CD1c-positive myeloid dendritic cell (primary cell): ENCODE measurements around the gene SEL1L3.

Experiments
- DNase-seq: peaks from one replicate; pipeline ENCODE4 v3.0.0-alpha.2; 2016; ENCODE audit errors: extremely low spot score

SEL1L3 gene

DNA sequence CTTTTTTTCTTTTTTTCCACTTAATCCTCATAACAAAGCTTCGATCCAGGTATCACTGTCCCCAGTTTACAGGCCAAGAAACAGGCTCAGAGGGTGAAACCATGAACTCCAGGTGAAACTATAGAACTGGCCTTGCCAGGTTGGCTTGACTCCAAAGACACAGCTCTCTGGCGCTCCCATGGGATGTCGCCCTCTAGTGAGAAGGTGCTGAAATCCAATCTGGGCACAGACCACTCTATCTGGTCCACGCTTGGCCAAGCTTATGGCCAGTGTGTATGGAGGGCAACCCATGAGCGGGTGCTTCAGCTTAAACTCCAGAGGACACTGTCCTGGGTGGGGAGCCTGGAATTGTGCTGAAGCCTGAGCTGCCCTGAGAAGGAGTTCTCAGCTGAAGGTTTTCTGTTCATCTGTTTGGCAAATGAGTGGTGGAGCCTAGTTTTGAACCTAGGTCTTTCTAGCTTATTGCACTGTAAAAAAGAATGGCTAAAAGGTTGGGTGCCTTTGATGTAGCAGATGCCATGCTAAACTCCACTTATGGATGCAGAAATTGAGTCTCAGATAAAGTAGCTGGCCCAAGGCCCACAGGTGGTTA lies 70.5 kb downstream of the SEL1L3 start:
- no peak for DNase-seq

DNA sequence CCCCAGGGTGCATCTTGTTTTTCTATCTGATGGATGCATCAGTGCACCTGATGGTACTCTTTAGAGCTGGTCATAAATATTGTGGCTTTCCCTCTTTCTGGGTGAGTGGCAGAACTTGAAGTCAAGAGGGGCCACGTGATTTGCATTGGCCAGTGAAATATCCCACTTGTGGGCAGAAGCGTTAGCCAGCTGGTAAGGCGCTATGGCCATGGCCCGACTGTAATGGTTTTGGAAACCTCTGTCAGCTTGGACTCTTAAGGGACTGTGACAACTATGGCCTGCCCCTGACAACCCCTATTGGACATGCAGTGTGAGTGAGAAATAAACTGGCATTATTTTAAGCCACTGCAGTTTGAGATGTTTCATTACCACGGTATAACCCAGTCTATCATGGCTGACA lies 72.8 kb downstream of the SEL1L3 start:
- no peak for DNase-seq

DNA sequence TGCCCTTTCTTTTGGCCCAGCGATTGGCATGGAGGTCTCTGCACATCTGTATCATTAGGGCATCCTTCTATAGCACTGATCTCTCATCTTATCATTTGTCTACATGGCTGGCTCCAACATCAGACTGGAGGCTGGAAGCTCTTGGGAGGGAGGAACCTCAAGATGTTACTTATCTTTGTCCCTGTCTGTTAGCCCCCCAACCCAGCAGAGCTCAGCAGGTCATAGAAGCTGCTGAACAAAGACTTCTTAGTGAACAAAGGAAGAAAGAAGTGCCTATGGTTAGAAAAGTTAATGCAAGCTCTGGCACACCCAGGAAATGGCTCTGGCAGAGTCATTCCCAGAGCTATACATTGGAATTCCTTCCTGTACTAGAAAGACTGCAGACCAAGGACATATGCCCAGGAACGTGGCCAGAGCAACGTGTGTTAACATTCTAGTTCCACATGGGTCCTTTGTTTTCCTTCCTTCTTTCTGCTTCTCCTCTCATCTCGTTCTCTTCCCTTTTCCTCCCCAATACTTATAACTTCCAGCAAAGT lies 74.0 kb downstream of the SEL1L3 start:
- no peak for DNase-seq

DNA sequence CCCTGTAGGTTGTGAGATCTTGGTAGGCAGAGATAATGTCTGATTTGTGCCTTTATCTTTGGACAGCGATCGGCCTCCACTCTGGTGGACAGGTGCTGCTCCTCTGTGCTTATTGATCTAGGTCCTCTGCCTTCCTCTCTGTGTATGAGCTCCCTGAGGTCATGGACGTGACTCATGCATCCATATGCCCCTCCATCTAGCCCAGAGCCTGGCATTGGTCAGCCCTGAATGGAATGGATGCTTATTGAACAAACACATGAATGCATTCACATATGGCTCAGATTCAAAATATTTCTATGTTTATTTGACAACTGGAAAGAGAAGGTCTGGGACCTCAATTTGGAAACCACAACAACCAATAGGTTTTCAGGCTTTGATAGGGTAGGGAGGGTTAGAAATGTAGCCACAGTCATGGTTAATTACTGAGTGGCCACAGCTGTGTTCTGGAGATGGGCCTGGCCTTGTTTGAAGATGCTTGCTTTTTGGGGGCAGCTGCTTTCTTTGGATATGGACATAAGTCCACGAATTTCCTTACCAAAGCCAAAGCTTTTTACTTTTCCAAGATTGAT lies 76.2 kb downstream of the SEL1L3 start:
- no peak for DNase-seq

DNA sequence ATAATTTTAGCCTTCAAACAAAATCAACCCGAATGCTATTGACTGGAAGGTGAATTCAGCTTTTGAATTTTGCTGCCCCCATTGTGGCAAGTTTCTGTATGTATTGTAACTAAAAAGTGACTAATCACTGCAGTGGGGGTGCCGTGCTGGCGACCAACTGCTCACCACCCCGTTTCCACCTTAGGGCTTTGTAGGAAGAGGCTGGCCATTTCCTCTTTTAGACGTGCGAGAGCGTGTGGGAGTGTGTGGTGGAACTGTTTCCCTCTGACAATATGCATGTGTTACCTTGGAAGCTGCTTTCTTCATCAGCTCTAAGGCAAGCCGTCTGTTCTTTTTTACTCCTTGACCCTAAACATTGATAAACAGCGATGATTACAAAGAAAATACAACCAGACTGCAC lies 78.8 kb downstream of the SEL1L3 start:
- DNase-seq: peak; percentile 89

DNA sequence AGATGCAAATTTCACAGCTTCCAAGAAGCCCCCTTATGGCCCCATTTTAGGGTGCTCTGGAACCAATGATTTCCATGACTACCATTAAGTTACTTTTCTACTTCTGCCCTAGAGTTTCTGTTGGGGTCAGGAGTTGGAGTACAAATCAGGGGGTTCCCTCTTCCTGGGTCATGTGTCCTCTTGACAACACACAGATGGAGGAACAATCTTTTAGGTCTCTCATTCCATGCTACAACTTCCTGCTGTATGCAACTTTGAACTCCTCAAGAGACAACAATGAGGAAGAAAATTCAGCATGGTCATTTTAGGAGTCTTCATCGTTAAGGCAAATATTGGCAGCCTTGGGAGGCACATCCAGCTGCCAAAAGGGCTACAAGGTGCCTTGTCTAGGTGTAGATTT lies 79.7 kb downstream of the SEL1L3 start:
- peak; percentile 72 for DNase-seq

DNA sequence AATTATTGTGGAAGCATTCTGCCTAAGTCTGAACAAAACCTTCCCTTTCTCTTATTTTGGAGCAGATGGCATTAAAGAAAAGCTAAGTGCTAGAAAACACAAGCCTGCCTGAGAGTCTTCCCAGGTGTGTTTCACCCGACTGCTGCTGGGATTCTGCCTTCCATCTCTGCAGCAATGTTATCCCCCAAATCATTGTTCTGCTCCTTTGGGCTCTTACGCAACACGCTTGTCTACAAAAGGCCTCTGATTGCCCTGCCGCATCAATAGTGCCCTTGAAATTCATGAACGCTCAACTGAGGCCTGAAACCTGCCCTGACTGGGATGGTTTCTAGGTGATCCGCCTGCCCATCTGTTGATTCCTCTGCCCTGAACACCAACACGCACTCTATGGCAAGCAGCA lies 80.3 kb downstream of the SEL1L3 start:
- no peak for DNase-seq

DNA sequence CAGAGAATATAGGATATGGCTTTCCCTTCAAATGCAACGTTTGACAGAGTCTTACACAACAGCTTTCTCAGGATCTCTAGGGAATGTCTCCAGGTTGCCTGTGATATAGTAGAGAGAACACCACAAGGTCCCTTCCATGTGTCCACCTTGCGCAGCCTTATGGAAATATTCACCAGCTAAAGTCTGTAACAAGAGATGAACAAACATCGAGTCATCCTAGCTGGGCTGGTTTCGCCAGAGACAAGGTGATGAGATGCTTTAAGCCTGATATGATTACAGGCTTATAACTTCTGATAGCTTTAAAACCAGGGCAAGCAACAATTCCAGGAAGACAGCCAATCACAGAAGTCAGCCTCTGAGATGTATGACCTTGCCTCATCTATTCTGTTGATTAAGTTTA lies 83.8 kb downstream of the SEL1L3 start:
- DNase-seq: no peak

DNA sequence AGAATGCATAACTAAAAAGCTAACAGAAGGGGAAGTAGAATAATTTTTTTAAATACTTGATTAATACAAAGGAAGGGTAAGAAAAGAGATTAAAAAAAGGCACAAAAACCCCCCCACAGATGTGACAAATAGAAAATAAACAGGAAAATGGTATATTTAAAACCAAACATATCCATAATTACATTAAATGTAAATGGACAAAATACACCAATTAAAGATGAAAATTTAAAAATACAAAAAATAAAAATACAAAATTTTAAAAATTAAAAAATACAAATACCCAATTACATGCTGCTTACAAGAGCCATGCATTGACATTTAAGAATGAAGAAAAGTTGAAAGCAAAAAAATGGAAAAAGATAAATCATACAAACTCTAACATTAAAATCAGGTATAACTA lies 86.0 kb downstream of the SEL1L3 start:
- no peak for DNase-seq

DNA sequence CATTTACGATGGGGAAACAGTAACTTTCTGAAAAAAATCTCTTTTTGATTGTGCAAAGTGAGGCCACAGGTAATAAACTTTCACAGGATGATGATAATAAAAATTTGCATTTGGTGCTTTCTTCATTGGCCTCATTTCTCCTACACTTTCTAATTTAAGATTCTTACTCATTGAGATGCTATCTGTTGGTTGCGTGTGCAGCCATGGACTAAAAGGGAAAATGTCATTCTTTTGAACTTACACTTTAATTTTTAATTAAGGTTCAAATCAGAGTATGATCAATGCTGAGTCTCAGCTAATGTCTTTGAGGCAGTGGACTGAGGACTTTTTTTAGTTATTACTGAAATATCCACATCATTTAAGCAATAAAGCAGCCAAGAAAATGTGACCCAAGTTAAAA lies 87.6 kb downstream of the SEL1L3 start:
- DNase-seq: no peak

DNA sequence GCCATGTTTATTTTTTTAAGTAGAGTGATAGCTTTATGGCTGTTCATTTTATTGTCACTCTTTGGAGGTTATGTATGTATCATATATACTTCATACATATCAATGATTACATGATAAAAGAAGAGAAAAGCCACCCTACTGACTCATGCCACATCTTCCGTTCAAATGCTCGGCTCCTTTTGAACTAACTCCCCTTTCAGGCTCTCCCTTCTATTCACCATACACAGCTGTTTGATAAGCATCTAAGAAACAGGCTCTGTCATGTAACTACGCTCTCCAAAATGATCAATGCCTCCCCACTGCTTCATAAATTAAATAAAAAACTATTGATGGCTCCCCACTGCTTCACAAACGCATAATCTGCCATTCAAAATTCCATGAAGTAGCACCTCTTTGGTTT lies 89.4 kb downstream of the SEL1L3 start:
- no peak for DNase-seq

DNA sequence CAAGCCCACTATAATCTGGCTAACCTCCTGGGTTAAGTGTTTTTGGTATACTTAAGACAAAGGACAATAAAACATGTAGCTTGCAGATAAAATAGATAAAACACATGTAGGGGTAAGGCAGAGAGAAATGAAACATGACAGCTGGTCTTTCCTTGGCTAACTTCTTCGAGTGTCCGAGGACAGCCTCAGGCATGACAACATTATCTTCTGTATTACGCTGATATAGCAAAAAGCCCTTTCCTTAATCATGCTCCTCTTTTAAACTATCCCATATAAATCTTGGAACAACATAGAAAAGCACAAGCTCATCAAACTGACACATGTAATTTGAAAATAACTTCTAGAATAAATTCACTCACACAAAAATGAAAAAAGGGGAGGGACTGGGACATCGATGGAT lies 91.1 kb downstream of the SEL1L3 start:
- no peak for DNase-seq

DNA sequence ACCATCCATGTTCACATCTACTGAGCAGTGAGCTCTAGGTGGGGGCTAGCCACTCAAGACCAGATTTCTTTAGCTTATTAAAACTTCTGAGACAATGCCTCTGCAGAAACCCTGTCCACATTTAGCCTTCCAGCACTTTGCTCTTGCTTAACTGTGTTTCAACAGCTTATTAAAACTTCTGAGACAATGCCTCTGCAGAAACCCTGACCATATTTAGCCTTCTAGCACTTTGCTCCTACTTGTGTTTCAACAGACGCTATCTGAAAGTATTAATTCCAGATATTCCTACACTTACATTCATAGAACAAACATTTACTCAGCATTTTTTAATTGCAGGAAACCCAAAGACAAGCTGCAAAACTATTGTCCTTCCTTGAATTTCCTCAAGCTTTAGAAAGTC lies 91.9 kb downstream of the SEL1L3 start:
- DNase-seq: no peak

DNA sequence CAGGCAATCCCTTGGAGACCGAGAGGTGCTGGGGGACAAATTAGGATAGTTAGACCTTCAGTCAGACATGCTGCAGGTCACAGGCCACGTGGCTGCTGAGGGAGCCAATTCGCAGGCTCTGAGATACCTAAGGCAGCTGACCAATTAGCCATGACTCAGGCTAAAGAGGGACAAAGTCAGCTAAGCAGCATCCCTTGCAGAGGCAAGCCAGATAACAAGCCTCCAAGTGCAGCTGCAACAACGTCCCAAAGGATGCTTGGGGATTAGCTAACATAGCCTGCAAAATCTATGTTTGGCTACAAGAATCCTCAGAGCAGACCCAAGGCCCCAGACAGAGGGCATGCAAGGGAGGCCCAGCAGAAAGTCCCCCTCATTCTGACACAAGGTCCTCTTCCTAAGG lies 93.5 kb downstream of the SEL1L3 start:
- no peak for DNase-seq

DNA sequence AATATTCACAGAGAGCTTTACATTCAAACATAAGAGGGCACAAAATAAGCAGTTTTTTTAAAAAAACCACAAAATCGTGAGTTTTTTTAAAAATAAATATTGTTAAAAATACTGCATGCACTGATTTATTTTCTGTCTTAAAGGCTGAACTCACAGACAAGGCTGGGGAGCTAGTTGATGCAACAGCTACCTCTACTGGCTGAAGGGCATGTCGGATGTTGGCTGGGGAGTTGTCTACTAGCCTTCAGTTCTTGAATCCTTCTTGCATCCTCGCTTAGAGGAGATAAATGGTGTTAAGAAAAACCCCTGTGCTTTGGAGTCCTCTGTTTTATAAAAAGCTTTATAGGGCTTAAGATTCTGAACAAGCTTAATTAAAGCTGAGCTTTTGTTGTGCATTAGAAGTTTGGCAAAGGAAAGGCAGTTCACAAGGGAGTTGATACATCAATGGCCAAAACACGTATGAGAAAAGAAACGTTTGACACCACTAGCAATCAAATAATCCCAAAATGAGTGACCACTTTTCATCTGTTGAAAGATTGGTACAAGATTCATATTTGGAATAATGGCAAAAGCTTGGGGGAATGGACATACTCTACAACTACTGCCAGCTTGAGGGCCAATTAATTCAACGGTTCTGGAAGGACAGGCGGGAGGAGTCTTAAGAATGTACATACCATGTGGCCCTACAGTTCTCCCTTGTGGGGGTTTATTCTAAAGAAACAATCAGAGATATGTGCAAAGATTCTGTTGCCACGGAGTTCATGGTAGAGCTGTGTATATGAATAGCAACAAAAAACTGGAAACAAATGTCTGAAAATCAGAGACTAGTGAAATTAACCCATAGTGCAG lies 94.7 kb downstream of the SEL1L3 start:
- DNase-seq: peak; percentile 63

DNA sequence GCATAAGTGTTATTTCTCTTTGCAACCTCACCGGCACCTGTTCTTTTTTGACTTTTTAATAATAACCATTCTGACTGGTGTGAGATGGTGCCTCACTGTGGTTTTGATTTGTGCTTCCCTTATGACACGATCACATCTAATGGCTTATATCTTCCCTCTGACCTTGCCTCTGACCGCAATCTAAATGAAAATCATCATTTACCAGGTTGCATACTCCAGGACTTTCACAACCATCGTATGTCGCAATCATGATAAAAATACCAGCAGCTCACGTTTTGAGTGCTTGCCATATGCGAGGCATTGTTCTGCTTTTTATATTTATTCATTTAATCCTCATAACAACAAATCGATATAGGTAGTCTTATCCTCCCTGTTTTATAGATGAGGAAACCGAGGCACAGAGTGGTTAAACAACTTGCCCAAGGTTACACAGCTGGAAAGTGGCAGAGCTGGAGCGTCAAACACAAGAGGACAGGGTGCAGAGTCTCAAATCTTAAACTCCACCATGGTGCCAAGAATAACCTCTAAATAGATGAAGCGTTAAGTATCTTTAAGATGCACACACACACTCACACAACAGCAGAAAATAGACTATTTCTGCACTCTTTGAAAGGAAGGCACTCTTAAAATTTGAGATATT lies 102.2 kb downstream of the SEL1L3 start:
- peak; percentile 47 for DNase-seq

DNA sequence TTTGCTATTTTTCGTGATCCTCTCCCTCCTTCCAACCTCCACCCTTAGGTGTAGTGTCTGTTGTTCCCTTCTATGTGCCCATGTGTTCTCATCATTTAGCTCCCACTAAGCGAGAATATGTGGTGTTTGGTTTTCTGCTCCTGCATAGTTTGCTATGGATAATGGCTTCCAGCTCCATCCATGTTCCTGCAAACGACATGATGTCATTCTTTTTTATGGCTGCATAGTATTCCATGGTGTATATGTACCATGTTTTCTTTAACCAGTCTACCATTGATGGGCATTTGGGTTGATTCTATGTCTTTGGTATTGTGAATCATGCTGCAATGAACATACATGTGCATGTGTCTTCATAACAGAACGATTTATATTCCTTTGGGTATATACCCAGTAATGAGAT lies 102.7 kb downstream of the SEL1L3 start:
- DNase-seq: no peak

DNA sequence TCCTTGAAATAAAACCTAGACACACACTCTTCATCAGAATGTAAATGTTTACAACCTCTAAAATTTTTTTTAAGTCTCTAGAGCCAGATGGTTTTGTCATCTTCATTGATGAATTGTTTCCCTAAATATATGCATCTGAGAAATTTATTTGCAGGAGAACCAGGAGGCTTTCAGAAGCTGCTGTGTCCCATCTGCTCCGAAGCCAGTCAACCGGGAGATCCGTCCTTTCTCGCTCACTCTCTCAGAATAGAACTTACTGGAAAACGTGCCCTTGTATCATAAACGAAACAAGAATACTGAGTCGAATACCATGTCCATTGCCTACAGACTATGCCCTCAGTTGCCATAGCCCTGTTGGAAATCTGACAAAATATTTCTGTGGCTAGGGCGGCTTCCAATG lies 103.7 kb downstream of the SEL1L3 start:
- no peak for DNase-seq

DNA sequence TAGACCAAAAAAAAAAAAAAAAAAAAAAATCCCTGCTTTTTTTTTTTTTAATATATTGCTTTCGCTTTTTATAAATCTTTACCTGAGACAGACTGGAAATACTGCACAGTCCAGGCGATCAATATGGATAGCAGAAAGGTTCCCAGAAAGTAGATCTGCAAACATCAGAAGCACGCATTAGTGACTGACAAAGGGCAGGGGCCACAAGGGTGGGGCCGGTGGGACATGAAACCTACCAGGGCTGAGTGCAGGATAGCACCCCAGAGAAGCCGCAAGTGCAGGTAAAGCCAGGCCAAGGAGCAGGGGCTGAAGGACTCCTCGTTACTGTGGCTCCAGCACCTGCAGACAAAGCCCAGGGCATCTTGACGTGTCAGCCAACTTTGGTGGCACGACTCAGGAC lies 105.3 kb downstream of the SEL1L3 start:
- no peak for DNase-seq

DNA sequence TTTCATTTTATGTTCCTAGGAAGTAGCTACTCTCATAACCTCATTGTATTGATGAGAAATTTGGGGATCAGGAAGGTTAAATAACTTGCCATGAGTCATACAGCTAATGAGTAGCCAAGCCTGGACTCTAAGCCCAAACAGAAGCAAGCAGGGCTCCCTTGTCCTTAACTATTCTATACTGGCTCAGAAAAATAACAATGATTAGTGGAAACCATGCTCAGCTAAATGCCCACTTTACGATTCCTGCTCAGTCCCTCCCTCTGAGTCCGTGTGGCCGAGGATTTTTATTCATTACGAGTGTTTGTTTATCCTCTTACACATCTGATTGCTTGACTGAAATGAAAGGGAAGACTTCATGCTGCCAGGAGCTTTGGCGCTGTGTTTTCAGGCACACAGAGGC lies 106.3 kb downstream of the SEL1L3 start:
- no peak for DNase-seq

DNA sequence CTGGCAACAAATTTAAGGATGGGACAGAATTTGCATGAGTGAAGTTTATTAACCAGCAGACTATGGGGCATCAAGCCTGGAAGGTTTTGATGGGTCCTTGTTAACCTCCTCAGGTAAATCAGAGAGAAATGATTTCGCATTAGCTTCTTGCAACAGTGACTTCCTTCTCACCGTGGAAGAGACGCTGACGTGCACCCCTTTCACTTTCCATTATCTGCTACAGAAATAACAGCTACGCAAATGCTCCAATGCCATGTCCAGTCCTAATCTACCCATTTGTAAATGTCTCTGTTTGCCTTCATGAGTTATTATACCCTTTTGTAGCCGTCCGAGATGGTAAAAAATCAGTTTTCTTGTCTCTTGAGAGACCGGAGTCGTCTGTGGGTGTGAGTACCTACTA lies 106.9 kb downstream of the SEL1L3 start:
- no peak for DNase-seq

DNA sequence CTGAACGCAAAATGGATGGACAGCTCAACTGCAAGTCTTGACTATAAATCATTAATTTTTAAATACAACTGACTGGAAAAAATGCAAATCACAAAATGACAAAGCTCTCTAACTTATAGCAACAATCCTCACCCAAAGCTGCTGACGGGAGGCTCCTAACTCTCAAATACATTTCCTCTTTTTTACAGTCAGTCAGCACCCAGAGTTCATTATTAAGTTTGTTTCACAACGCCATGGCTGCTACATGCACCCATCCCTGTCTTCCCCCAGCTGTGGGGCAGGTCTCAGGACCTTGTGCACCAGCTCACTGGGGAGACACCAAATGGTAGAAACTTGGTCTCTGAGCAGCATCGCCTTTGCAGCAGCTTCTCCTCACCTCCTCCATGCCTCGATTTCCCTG lies 109.5 kb downstream of the SEL1L3 start:
- no peak for DNase-seq

DNA sequence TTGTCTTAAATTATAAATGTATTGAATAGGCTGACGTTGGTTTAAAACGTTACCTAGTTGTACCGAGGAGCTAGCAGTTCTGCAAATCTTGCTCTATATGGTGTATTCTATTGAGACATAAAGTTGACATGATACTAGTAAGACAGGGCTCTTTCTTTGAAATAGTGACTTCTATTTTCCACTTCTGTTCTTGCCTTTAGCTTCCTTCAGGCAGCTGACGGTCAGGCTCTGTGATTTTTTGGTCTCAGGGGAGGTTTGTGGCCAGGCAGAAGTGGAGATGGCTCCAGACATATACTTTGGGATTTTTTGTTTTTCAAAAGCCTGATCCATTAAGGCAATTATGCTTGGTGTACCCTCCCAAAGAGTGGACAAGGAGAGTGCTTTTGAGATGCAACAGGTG lies 111.9 kb downstream of the SEL1L3 start:
- DNase-seq: no peak
